GM12878 (cell line): ENCODE measurements around the gene SAC3D1. TPM values are rescaled to one million over a fixed set of nuclear protein-coding genes. Genes with fewer than 3 reads are reported as not detected.

ENCODE experiments used
- CEBPZ ChIP-seq: fragments of 150-350 bp; IDR thresholded peaks from 2 replicates; pipeline ENCODE4 v1.6.1; 2016; ENCODE audit warnings: low read depth, low read length
- CREB1 ChIP-seq: IDR thresholded peaks from 2 replicates; pipeline ENCODE4 v1.6.1; 2012; ENCODE audit warnings: low read depth, mild to moderate bottlenecking, inconsistent platforms
- DPF2 ChIP-seq: fragments of 450-650 bp; IDR thresholded peaks from 2 replicates; pipeline ENCODE4 v1.6.1; 2017; ENCODE audit warnings: mild to moderate bottlenecking
- E2F4 ChIP-seq: IDR thresholded peaks from 2 replicates; pipeline ENCODE4 v1.6.1; 2012; ENCODE audit warnings: low read depth, low read length, improper control_type of control experiment
- IKZF2 ChIP-seq, 2 experiments: fragments of 450-650 bp; IDR thresholded peaks; 2 replicates each; pipeline ENCODE4 v1.6.1; 2017; ENCODE audit warnings: mild to moderate bottlenecking in 2 of 2, moderate library complexity in 2 of 2
- JUNB ChIP-seq: IDR thresholded peaks from 2 replicates; pipeline ENCODE4 v1.6.1; 2016; ENCODE audit warnings: antibody characterized with exemption, mild to moderate bottlenecking
- NFIC ChIP-seq: IDR thresholded peaks from 2 replicates; pipeline ENCODE4 v1.6.1; 2012; ENCODE audit warnings: low read depth, mild to moderate bottlenecking, inconsistent platforms, low read length, moderate library complexity
- POLR2A ChIP-seq: IDR thresholded peaks from 2 replicates; pipeline ENCODE4 v1.6.1; 2011; ENCODE audit warnings: low read depth, mild to moderate bottlenecking, low read length
- POU2F2 ChIP-seq: IDR thresholded peaks from 3 replicates; pipeline ENCODE4 v1.6.1; 2011; ENCODE audit warnings: low read depth, mild to moderate bottlenecking, low read length, borderline replicate concordance
- ZNF24 ChIP-seq: fragments of 450-650 bp; IDR thresholded peaks from 2 replicates; pipeline ENCODE4 v1.6.1; 2017; ENCODE audit warnings: antibody characterized with exemption, mild to moderate bottlenecking
- ZNF622 ChIP-seq: fragments of 450-650 bp; IDR thresholded peaks from 2 replicates; pipeline ENCODE4 v1.6.1; 2017; ENCODE audit warnings: mild to moderate bottlenecking, inconsistent platforms
- ZNF687 ChIP-seq: fragments of 450-650 bp; IDR thresholded peaks from 2 replicates; pipeline ENCODE4 v1.6.1; 2017; ENCODE audit warnings: mild to moderate bottlenecking, moderate library complexity
- polyA plus RNA-seq, 11 experiments: library from polyadenylated mRNA; depleted of rRNA in 4 of 11; unstranded in 6 of 11; stranded (reverse) in 5 of 11; fragments of >200 nt; fragmentation: Nextera tagmentation in 4 of 11; fragmentation: Illumina TruSeq in 1 of 11; extraction: Ambion mirVana in 4 of 11; extraction: Trizol in 1 of 11; gene quantifications; 1 replicate in 1 of 11; 2 replicates in 10 of 11; pipeline versions ENCODE4 v1.2.1 to v1.2.3, GENCODE V29; 2011 to 2016; ENCODE audit warnings: inconsistent platforms in 2 of 11, missing spikeins in 2 of 11, low read depth in 1 of 11
- total RNA-seq, 4 experiments: library from RNA; depleted of rRNA in 3 of 4; stranded (reverse); fragments of >200 nt in 3 of 4; fragmentation: Illumina TruSeq in 1 of 4; extraction: Trizol in 1 of 4; gene quantifications; 2 replicates each; pipeline versions ENCODE4 v1.2.1 to v1.2.3, GENCODE V29; 2013 to 2021

Gene SAC3D1
- total and polyA plus RNA-seq, 10 of the 15 experiments (the other 5 are each of a cell fraction or from before 2014, with no cell fraction given): 0.16 to 44.6 (median 12.1) TPM

GRCh38 chr11:65071907-65072630, 31.1 kb downstream of the SAC3D1 start (continued):
- TF ChIP-seq ZNF622: no peak
- no peak for TF ChIP-seq IKZF2 (IDR thresholded peaks at IDR 0.05)
- 0 out of 2 replicates have a peak, but pooled peaks have one; percentile 47 for TF ChIP-seq ZNF687
- no peak for TF ChIP-seq JUNB
- no peak for TF ChIP-seq ZNF24
- no peak for TF ChIP-seq E2F4
- TF ChIP-seq NFIC: no peak
- TF ChIP-seq CEBPZ: no peak
- TF ChIP-seq POU2F2: peak; percentile 92; the same call in 2 of the 3 replicates
- TF ChIP-seq CREB1: peak; percentile 31; the same call in 1 of the 2 replicates
- TF ChIP-seq POLR2A: peak; percentile 41; the same call in 1 of the 2 replicates
- TF ChIP-seq DPF2: peak; percentile 33; the same call in 1 of the 2 replicates
